Osteoblast (primary cell): ENCODE measurements around the gene GOLIM4. TPM values are rescaled to one million over a fixed set of nuclear protein-coding genes. Genes with fewer than 3 reads are reported as not detected.

Experiments used
- DNase-seq: peaks from one replicate; pipeline ENCODE4 v3.0.0; 2011; ENCODE audit warnings: low spot score, mixed read lengths; ENCODE audit not compliant: insufficient read length; ENCODE audit errors: missing footprints
- H2AFZ ChIP-seq: 2 replicates; pipeline ENCODE4 v1.6.0; 2011; ENCODE audit warnings: mild to moderate bottlenecking, low read length
- H3K27ac ChIP-seq: 2 replicates; pipeline ENCODE4 v1.5.1; 2011; ENCODE audit warnings: mild to moderate bottlenecking, low read depth, low read length, moderate library complexity
- H3K27me3 ChIP-seq: 2 replicates; pipeline ENCODE4 v1.6.0; 2012; ENCODE audit warnings: mild to moderate bottlenecking, control low read depth, inconsistent platforms, low read length, moderate library complexity; ENCODE audit not compliant: insufficient read depth
- H3K36me3 ChIP-seq: 2 replicates; pipeline ENCODE4 v1.5.1; 2011; ENCODE audit warnings: mild to moderate bottlenecking, low read length, control low read depth, moderate library complexity; ENCODE audit not compliant: insufficient read depth
- H3K4me1 ChIP-seq: 2 replicates; pipeline ENCODE4 v1.5.1; 2011; ENCODE audit warnings: mild to moderate bottlenecking, low read length, control low read depth, moderate library complexity; ENCODE audit not compliant: insufficient read depth
- H3K4me2 ChIP-seq: 2 replicates; pipeline ENCODE4 v1.6.0; 2011; ENCODE audit warnings: mild to moderate bottlenecking, low read length; ENCODE audit not compliant: insufficient read depth
- H3K4me3 ChIP-seq: fragments of 200-600 bp; sonication (generic); 3 replicates; pipeline ENCODE4 v1.5.1; 2012; ENCODE audit warnings: mild to moderate bottlenecking, low read length, inconsistent platforms; ENCODE audit not compliant: insufficient read depth
- H3K79me2 ChIP-seq: 2 replicates; pipeline ENCODE4 v1.6.0; 2012; ENCODE audit warnings: mild to moderate bottlenecking, low read length, control low read depth, inconsistent platforms; ENCODE audit not compliant: insufficient read depth
- H3K9me3 ChIP-seq: 2 replicates; pipeline ENCODE4 v1.5.1; 2011; ENCODE audit warnings: low read depth, low read length, control low read depth
- H4K20me1 ChIP-seq: 2 replicates; pipeline ENCODE4 v1.6.0; 2012; ENCODE audit warnings: mild to moderate bottlenecking, low read length, control low read depth; ENCODE audit not compliant: insufficient read depth
- CTCF ChIP-seq: IDR thresholded peaks from 2 replicates; pipeline ENCODE4 v1.5.1; 2011; ENCODE audit warnings: mild to moderate bottlenecking, low read depth, low read length, moderate library complexity; ENCODE audit errors: extremely low read depth
- total RNA-seq: library from RNA; depleted of rRNA; stranded (reverse); fragments of >200 nt; gene quantifications from 2 replicates; pipeline ENCODE4 v1.2.3, GENCODE V29; 2012

The GOLIM4 gene
- total RNA-seq, 1 donor, result 44.5 TPM

GRCh38 chr3:168006584-168006983 lies 89.1 kb downstream of the GOLIM4 start:
- Histone ChIP-seq H3K79me2 (no peaks in the 10 kb centered on the region), H3K4me2 (no peak overlapping the region), H2AFZ (no peak overlapping the region), H3K9me3 (no peaks in the 10 kb centered on the region), H3K4me1 (no peaks in the 10 kb centered on the region), H4K20me1 (no peaks in the 10 kb centered on the region), H3K27ac (no peak overlapping the region), H3K36me3 (peaks cover 20% of the 10 kb centered on the region), H3K4me3 (no peak overlapping the region), H3K27me3 (no peaks in the 10 kb centered on the region)
- no peak for TF ChIP-seq CTCF
- no peak for DNase-seq

DNA sequence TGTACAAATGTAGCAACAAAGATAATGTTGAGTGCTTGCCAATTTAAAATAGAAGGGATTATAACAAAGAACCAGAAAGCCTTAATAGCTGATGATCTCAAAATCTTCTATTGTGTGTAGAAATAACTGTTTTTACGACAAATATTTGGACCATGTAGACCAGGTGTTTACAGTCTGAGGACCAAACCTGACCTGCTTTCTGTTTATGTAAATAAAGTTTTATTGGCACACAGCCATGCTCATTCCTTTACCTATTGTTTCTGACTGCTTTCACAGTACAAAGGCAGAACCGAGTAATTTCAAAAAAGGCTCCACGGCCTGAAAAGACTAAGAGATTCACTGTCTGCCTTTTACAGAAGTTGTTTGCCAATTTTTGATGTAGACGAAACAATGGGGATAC lies 91.8 kb downstream of the GOLIM4 start:
- H3K36me3 ChIP-seq, result peaks cover 3% of the 10 kb centered on the region
- no peak overlapping the region for H2AFZ ChIP-seq
- H3K27me3 ChIP-seq, result no peaks in the 10 kb centered on the region
- H3K4me2 ChIP-seq, result no peak overlapping the region
- TF ChIP-seq CTCF, result no peak
- H3K9me3 ChIP-seq, result no peaks in the 10 kb centered on the region
- H3K4me1 ChIP-seq, result no peaks in the 10 kb centered on the region
- no peak overlapping the region for H3K27ac ChIP-seq
- H3K4me3 ChIP-seq, result no peak overlapping the region
- no peaks in the 10 kb centered on the region for H3K79me2 ChIP-seq
- no peaks in the 10 kb centered on the region for H4K20me1 ChIP-seq
- DNase-seq, result no peak

DNA sequence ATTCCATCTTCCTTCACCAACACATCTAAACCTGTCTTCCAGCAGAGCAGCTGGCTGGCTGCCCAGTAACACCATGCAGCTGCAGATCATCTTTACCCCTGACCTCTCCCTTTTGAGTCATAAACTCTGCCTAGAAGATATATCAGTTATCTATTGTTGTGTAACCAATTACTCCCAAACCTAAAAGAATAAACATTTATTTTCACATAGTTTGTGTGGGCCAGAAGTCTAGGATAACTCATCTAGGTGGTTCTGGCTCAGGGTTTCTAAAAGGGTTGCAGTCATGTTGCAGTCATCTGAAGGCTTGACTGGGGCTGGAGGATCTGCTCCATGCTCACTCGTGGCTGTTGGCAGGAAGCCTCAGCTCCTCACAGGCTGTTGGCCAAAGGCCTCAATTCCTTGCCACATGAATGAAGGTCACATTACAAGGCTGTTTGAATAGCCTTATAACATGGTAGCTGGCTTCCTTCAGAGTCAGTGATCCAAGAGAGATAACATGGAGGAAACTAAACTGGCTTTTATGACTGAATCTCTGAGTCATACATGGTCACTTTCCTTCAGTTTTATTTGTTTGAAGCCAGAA lies 92.8 kb downstream of the GOLIM4 start:
- Histone ChIP-seq H3K79me2 (no peaks in the 10 kb centered on the region), H3K36me3 (no peaks in the 10 kb centered on the region), H3K4me1 (no peaks in the 10 kb centered on the region), H3K9me3 (no peaks in the 10 kb centered on the region), H3K4me3 (no peak overlapping the region), H3K4me2 (no peak overlapping the region), H2AFZ (no peak overlapping the region), H4K20me1 (no peaks in the 10 kb centered on the region), H3K27me3 (no peaks in the 10 kb centered on the region), H3K27ac (no peak overlapping the region)
- DNase-seq, result no peak
- no peak for TF ChIP-seq CTCF

DNA sequence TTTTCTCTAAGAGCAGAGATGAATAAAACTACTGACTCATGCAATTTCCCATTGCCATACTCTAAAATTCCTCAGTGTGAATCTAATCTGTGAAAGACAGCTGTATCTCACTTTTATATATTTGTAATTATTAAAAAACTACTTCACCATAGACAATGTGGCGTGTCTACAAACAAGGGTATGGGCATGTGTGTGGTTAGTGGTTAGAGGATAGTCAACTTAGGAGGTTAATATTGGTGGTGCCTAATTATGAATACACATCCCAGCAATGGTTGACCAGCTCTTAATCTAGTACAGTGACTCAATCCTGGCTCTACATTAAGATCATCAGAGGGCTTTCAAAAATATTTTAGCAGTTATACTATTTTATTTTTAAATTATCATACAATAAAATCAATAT lies 94.5 kb downstream of the GOLIM4 start:
- H3K27ac ChIP-seq, result no peak overlapping the region
- no peaks in the 10 kb centered on the region for H3K9me3 ChIP-seq
- no peaks in the 10 kb centered on the region for H4K20me1 ChIP-seq
- H3K4me3 ChIP-seq, result no peak overlapping the region
- no peaks in the 10 kb centered on the region for H3K36me3 ChIP-seq
- TF ChIP-seq CTCF, result no peak
- no peaks in the 10 kb centered on the region for H3K27me3 ChIP-seq
- no peak overlapping the region for H3K4me2 ChIP-seq
- H3K4me1 ChIP-seq, result no peaks in the 10 kb centered on the region
- DNase-seq, result no peak
- no peaks in the 10 kb centered on the region for H3K79me2 ChIP-seq
- no peak overlapping the region for H2AFZ ChIP-seq
